NCI-H2171 (cell line): ENCODE measurements around the gene CEBPA.

Experiments used
- DNase-seq: peaks from one replicate; lab custom pipeline; 2025; lab: John Stamatoyannopoulos, UW

The CEBPA gene

DNA sequence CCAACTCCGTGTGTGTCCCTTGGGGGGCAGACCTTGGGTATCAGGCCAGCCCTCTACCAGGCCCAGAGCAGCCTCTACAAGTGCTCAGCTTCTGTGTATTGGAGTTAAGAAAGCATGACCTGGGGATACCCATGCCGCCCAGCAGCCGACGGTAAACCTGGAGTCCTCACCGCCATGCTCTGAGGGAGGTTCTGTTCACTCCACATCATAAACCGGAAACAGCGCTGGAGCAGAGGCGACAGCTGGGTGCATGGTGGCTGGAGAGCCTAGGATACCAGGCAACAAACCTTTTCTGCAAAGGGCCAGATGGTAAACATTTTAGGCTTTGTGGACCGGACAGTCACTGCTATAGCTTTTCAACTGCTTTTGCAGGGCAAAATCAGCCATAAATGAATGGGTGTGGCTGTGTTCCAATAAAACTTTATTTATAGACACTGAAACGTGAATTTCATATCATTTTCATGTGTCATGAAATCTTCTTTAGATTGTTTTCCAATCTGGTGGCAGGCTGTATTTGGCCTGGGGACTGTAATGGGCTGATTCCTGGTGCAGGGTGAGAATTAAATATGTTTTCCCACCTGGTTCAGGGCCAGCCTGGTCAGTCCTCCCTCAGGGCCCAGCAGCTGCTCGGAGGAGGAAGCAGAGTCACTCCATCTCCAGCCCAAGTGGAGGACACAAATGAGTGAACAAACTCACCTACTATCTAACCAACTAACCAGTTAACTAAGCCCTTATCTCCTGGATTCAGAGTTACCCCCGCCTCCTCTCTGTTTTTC is 30.9 kb downstream of the CEBPA start:
- no peak for DNase-seq

DNA sequence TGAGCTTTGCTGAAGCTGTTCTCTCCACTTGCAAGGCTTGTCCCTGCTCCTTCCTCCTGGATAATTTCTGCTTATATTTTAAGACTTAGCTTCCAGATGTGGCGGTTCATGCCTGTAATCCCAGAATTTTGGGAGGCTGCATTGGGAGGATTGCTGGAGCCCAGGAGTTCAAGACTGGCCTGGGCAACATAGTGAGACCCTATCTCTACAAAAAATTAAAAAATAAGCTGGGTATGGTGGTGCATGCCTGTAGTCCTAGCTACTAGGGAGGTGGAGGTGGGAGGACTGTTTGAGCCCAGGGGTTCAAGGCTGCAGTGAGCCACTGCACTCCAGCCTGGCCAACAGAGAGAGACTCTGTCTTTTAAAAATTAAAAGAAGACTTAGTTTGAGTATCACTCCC is 31.6 kb downstream of the CEBPA start:
- DNase-seq = no peak

DNA sequence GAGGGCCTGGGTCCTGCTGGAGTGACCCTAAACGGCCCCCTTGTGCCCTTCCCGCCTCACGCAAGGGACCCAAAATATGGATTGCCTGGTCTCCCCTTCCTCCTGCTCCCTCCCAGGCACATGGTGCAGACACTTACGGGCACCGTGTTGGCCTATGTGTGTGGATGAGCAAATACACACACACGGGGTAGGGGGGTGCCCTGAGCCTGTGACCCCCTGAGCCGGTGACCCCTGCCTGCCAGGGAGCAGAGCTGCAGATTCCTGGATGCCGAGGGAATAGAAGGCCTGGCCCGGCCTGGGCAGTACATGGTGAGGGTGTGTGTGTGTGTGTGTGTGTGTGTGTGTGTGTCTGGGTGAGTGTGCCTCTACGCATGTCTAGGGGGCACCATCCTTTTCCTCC is 33.3 kb downstream of the CEBPA start:
- DNase-seq = no peak

DNA sequence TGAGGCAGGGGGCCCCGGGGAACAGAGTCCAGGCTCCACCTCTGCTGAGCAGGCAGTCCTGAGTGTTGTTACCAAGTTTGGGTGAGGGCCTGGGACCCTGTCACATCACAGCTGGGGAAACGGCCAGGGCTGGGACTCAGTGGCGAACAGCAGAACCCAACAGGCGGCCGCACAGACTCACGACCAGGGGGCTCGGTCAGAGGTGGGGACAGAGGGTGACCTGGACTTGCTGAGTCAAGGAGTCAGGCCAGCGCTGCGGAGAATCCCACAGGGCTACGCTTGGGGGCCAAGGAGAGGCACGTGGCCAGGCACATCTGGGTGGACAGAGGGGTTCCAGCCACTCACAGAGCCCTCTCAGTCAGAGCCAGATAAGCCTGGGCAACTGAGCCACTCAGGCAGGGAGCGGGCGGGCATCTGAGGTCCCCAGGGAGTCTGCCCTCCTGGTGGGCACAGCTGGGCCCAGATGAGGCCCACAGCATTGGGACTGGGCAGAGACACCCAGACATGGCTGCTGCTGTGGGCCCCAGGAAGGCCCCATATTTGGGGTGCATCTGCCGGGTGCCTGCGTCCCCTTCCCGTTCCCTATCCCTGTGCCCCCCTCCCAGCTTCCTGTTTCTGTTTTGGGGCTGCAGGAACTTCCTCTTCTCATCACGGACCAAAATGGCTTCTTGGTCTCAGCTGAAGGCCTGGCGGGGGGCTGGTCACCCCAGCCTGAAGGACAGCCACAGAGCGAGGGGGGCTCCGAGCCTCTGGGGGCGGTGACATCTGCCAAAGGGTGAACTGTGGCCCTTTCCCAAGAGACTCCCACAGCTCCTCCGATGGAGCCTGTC is 34.0 kb downstream of the CEBPA start:
- DNase-seq = no peak

DNA sequence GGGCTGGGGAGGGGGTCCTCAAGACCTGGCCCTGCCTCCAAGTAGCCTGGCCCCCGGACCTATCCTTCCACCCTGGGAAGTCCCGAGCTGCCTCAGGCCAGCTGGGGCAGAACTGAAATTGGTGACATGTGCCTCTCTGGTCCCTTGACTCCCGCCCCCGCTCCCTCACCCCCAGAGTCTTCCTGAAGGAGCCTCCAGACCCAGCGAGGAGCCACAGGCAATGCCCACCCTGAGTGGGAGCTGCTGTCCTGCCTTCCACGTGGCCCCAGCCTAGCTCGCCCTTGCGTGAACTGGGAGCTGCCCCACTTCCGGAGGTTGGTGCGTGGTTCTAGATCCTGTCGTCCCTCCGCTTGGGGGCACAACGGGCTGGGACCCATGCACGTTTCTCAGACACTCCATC is 34.6 kb downstream of the CEBPA start:
- no peak for DNase-seq

DNA sequence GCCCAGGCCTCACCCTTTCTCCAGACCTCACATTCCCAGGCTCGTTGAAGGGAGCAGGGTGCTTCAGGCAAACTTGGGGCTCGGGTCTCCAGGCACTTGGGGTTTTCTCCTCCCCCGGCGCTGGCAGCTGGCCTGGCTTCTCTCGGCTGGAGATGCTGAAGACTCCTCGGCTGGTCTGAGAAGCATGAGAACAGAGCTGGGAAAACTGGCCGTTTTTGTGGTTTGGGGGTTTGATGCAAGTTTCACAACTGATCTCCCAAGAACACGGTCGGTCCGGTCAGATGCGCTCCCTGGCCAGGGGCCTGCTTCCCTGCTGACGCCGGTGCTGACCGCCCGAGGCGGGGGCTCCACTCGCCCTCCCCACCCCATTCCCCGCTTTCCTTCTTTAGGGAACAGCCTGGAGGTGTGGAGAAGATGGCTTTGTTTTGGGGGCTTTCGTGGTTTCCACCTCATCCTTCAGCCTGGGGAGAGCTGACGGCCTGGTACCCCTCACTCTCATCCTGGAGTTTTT is 35.3 kb downstream of the CEBPA start:
- no peak for DNase-seq

DNA sequence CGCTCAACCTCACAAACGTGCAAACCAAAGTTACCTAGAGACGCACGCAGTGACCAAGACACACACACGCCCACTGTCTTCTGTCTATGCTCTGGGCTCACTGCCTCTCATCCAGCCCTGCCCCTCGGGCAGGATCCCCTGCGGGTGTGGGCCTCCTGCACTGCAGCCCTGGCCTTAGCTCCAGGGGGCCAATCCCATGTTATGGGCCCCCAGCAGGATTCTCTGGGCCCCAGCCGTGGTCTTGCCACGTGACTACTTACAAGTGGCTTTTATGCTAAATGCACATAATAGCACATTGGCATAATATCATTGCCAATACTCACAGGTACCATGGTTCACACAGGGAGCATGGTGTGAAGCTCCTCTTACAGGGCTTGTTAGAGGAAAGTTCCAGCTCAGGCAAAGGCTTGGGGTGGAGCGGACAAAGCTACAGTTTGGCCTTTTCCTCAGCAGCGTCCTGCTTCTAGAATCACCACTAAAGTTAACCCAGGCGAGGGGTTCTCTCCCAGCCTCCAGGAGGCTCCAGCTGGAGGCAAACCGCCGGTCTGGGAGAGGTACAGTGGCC is 37.4 kb downstream of the CEBPA start:
- no peak for DNase-seq

DNA sequence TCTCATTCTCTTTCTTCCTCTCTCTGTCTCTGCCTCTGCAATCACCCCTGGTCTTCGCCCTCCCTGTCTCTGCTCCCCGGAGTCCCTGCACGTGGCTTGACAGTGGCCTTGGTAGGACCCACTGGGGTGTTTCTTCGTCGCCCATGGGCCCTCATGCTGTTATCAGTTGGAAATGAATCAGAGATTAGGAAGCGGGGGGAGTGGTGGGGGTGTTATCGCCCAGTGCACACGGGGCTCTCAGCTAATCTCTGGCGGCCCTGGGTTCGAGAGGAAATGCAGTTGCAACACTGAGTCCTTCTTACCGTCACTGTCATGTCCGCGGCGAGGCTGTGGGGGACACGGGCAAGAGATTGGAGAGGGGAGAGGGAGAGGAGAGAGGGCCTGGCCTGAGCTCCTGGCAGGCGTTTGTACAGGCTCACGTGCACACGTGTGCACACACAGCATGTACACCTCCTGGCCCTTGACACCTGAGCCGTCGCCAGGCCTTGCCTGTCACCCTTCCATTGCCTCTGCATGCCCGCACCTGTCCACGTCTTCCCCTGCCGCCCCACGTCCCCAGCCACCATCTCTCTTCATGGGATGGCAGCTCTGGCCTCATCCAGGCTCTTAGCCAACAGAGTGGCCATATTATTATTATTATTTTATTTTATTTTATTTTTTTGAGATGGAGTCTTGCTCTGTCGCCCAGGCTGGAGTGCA is 38.9 kb downstream of the CEBPA start:
- no peak for DNase-seq

DNA sequence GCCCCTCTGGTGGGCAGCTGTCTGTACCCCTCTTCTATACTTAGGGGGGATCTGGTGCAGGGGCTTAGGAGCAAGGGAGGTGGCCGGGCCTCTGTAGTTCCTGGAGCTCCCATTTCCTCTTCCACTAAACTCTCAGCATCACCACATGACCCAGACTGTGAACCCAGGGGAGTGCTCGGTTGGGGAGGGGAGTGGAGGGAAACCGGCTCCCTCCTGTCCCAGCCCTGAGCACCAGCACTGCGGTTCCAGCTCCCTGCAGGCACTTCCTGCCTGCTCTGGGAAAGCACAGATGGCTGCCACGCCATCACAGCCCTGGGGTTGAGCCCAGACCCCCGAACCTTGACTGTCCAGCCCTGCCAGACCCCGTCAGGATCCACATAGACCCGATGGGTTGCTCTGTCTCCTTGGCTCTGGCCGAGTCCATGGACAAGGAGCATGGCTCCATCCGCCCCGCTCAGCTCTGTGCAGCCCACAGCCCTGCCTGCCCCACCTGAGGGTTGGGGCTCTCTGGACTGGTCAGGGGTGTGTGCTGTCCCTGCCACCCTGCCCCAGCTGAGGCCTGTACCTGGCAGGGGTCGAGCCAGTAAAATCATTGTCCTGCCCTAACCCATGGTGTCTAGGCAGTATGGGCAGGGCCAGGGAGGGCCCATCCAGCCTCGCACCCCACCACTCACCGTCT is 40.7 kb downstream of the CEBPA start:
- DNase-seq = no peak

DNA sequence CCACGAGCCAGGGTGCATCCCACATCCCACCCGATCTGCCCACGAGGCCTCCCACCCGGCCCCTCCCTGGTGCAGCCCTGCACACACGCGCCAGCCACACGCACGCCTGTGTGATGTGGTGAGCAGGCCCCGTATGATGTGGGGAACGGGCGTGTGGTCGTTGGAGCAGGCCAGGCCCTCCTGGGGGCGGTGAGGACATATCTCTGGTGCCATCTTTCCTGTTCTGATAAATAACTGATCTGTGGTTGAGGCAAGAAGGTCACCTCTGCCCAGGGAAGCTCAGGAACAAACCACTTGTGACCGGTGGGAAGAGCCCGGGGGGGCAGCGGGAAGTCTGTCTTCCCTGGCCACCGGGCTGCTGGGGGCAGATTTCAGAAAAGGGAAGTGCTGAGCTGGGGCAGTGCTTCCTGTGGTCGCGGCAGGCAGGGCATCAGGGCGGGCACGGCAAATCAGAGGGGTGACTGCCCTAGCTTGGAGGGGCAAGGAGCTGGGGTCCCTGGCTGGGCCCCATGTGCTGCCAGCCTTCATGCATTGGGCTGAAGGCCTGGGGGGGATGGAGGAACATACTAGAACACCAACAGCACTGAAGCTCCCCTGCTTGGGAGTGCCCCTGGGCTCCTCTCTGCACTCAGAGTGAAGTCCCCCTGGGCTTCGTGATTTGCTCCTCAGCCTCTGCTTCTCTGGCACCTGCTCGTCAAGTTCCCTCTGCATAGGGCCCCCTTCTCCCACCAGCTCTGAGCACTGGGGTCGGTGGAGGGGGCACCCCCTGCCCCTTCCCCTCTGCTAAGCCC is 41.5 kb downstream of the CEBPA start:
- DNase-seq = no peak

DNA sequence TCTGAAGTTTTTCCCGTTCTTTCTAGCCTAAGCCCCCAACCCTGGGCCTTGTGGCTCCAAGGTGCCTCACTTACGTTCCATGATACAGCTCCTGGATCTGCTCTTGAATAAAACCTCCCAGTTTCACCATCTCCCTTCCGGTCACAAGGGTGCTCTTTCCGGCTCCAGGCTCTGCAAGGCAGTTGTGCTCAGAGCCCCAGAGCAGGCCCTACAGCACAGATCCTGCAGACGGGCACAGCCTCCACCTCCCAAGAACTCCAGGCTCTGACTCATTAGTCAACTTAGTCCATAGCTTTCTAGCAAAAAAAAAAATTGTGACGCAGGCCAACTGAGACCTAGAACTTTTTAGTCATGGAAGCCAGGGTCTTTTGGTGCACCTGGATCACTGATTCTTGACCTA is 42.8 kb downstream of the CEBPA start:
- DNase-seq = no peak

DNA sequence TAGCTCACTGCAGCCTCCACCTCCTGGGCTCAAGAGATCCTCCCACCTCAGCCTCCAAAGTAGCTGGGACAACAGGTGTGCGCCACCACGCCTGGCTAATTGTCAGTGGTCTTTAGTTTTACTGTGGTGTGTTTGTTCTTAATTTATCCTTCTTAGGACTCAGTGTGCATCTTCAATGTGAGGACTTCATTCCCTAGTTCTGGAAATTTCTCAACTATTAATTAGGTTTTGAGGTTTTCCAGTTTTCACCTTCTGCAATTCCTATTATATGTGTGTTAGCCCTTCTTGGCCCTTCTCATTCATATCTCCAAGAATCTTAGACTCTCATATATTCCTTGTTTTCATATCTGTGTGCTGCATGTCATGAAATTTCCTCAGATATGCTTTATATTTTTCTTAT is 44.5 kb downstream of the CEBPA start:
- no peak for DNase-seq

DNA sequence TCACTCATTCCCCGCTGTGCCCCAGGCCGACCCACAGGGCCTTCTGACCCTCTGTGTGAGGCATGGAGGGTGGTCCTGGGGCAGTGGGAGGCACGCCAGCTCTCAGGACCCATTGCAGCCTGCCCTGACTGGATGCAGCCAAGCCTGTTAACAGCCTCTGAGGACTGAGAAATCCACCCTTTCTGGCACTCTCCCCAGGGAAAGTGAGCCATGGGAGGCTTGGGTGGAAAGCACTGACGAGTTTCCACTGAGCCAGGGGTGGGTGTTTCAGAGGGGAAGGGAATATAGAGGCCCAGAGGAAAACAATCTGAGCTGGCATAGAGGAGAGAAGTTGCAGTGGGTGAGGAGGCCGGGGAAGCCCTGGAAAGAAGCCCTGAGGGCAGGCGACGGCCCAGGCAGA is 46.1 kb downstream of the CEBPA start:
- no peak for DNase-seq

DNA sequence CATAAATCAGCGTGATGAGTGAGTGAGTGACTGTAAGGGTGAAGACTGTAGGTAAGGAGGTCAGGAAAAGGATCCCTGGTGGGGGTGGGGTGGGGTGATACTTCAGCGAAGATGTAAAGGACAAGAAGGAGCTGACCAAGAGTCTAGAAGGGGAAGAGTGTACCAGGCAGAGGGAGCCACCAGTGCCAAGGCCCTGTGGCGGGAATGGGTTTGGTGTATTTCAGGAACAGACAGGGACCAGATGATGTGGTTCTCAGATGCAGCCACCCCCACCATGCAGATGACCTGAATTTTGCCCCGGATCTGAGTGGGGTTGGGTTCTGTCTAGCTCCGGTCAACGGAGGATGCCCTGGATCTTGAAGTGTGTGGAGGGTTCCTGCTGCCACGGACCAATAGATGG is 46.6 kb downstream of the CEBPA start:
- no peak for DNase-seq

DNA sequence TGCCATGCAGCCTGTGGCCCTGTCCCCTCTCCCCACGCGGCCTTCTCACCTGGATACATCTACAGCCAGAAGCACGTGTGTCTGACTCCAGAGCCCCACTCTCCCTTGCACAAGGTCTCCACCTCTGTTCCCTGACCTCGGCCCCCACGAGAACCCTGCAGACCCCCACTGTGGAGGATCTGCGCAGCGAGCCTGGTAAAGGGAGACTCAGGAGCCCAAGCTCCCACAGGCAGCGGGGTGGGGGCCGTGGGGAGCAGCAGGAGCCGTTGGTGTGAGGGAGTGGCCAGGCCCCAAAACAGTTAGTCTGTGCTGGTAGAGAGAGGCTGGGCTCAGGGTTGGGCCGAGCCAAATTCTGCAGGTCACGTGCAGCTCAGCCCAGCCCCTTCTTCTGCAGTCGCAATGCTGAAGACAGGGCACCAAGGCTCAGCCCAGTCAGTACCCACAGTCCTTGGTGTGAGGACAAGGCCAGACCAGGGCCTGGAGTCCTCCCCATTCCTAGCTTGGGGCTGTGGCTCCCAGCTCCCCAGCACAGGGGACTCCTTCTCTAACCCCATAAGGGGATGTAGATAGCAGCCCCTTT is 48.0 kb downstream of the CEBPA start:
- DNase-seq = no peak

DNA sequence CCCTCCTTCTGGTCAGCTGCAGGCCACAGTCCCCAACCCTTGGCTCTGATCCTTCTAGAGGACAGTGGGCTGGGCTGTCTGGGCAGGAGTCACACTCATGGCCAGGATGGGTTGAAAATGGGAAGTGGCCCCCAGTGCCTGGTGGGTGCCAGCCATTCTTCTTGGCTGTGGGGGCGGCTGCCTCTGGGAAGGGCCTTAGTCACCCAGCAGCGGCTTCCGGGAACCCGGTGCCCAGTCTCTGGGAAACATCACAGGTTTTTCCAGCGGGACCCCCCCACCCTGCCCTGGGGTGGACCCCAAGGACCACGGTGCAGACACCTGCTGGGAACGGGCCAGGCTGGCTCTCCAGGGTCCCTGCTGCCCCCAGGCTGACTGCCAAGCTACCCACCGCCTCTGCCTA is 49.4 kb downstream of the CEBPA start:
- DNase-seq = no peak

DNA sequence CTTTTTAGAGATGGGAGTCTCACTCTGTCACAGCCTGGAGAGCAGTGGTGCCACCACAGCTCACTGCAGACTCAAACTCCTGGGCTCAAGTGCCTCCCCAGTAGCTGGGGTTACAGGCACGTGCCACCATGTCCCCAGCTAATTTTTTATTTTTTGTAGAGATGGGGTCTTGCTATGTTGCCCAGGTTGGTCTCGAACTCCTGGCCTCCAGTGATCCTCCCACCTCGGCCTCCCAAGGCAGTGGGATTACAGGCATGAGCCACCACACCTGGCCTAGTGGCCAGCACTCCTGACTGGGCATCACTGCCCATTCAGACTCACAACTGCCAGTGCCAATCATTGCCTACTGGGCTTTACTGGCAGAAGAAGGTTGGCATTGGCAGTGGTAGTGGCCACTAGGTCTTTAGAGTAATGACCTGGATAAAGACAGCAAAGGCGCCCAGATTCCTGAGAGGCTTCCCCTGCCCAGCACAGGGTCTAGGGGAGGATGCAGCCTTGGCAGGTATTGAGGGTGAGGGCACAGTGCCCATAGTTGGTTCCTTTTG is 49.8 kb downstream of the CEBPA start:
- DNase-seq = no peak

DNA sequence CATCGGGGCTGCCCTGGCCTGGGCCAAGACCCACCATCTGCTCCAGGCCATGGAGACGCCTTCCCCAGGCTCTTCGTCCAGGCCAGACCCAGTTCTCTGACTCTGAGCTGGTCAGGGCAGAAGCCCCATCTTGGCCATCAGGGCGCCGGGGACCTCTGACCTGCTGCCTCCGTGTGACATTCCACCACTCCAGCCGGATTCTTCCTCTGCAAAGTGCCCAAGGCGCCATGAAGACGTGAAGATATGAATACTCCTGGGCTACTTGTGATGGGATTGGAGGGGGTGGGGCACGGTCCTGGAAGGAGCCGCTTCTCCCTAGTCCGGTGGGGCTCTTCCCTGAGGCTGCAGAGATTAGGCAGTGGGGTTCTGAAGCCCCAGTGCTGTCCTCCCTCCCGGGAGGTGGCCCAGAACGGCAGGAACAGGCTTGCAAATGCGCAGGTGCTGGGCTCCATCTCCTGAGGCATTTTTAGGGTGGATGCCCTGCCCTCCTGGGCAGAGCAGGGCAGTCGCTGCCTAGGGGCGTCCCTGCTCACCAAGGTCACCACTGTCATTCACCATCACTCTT is 50.7 kb downstream of the CEBPA start:
- DNase-seq = no peak

DNA sequence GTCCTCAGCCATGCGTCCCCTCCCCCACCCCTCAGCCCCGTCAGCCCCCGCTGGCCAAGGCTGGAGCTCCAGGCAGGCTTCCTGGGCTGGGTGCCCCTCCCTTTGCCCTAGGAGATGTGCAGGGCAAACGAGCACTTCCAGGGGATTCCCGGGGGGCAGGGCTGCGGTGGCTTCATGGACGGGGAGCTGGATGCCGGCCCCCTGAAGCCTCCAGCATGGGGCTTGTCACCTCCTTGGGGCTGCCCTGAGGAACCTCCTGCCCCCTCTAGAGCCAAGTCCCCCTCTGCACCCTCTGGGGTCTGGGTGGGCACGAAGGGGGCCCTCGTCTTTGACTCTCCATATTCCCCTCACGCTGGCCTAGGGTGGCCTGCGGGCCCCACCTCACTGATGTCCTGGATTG is 51.3 kb downstream of the CEBPA start:
- DNase-seq = no peak

DNA sequence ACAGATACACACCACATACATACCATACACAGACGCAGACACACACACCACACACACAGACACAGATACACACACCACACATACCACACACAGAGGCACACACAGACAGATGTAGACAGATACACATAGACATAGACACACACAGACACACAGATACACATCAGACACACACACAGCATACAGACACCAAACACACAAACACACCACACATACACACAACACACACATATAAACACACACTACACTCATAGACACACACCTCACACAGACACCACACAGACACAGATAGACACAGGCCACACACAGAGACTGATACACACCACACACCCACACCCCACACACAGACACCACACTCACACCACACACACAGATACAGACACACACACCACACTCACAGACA is 51.8 kb downstream of the CEBPA start:
- DNase-seq = no peak
